Astrocyte (in vitro differentiated cells and primary cell): ENCODE measurements around the gene HIGD2B.

Source experiments
- EZH2 ChIP-seq: IDR thresholded peaks from 2 replicates; pipeline ENCODE4 v1.6.1; 2012; ENCODE audit warnings: mild to moderate bottlenecking, low read length, inconsistent platforms; ENCODE audit not compliant: insufficient read depth
- TF ChIP-seq, protein P1 (sequence below): IDR thresholded peaks from 2 replicates; pipeline ENCODE4 v1.5.1; 2011; ENCODE audit warnings: low read depth, mild to moderate bottlenecking, inconsistent platforms, low read length, moderate library complexity; ENCODE audit not compliant: insufficient read depth

DNA sequence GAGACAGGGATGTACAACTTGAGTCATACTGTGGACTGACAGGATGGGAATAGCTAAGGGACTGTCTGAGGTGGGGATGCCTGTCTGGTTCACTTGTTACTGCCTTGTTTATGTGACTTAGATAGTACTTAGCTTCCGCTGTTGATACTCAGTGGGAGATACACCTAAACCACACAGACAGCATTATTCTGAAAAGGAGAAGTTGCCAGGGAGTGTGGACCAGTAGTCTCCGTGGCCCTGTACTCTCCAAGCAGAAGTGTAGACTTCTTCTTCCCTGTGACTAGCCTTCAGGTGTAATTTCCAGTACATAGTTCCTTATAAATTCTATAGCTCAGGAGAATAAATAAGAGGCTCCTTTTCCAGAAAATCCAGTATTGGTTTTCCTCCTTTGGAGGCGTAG lies 5.1 kb downstream of the HIGD2B start:
- TF ChIP-seq, protein P1, sequence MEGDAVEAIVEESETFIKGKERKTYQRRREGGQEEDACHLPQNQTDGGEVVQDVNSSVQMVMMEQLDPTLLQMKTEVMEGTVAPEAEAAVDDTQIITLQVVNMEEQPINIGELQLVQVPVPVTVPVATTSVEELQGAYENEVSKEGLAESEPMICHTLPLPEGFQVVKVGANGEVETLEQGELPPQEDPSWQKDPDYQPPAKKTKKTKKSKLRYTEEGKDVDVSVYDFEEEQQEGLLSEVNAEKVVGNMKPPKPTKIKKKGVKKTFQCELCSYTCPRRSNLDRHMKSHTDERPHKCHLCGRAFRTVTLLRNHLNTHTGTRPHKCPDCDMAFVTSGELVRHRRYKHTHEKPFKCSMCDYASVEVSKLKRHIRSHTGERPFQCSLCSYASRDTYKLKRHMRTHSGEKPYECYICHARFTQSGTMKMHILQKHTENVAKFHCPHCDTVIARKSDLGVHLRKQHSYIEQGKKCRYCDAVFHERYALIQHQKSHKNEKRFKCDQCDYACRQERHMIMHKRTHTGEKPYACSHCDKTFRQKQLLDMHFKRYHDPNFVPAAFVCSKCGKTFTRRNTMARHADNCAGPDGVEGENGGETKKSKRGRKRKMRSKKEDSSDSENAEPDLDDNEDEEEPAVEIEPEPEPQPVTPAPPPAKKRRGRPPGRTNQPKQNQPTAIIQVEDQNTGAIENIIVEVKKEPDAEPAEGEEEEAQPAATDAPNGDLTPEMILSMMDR = no peak
- TF ChIP-seq EZH2 = no peak
